ENCODE data around the gene SNX19.

SNX19 gene

DNA sequence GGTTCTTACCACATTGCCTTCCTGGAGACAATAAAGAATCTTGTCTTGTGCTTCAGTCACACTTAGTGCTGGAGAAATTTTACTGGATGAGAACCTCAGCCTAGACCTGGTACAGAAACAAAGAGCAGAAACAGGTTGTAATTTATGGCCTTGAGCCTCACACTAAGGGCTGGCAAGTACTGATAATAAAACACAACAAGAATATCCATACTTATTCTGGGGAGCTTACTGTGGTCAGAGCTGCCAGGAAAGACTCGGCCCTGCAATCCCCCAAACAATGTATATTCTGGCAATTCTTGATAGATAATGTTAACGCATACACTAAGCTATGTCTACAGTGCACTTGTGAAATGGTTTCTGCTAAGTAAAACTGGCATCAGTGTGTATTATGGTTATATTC lies 9.7 kb downstream of the SNX19 start:
- FAIRE-seq: no peak
- DNase-seq (ENCODE audit: low spot score): no peak

DNA sequence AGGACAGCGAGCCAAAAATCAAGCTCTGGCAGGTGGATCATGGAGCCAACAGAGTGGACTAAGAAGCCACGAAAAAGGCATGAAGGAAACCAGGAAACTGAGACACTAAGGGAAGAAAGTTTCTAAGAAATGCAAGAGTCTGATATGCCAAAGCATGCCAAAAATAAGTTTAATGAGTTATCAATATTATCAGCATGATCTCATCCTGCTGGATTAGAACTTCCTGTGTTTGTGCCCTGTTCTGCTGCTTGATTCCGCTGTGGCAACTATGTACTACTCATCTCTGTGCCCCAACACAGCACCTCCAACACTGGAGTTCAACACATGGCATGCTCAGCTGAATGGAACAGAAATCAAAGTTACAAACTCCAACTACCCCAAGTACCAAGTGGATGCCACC lies 10.8 kb downstream of the SNX19 start:
- DNase-seq (ENCODE audit: low spot score) (no peak), FAIRE-seq (no peak)

DNA sequence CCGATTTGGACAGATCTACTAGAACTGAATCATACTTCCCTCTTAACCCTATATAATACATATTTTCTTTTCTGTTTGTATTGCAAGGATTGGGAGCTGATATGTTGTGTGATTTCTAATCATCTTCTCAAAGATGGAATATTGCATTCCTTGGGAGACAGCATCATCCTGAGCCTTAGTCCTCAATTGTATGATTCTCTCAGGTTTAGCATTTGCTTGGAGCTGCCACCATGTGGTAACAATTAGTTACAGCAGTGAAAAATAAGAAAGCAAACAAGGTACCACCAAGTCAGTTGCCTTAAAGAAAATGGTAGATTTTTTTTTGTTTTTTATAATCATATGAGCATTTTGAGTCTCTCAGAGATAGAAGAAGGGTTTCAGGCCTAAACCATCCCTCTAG lies 11.9 kb downstream of the SNX19 start:
- DNase-seq (ENCODE audit: low spot score) (peak; percentile 18), FAIRE-seq (no peak)

DNA sequence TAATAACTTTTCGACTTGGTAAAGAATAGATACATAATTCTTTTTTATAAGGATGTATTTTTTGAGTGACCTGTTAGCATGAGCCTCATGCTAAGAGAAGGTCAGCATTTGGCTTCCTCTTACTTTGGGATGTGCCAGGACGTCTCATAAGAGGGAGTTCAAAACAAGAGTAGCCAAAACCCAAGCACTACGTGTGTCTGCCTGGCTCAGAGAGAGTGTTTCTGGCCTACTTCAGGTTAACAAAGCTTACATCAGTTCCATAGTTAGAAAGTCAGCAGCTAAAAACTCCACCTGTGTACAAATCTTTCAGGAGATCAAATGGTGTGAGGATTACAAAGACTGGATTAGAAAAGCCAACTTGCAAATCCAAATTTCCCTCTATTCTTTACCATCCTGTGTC lies 13.9 kb downstream of the SNX19 start:
- FAIRE-seq (no peak), DNase-seq (ENCODE audit: low spot score) (no peak)

DNA sequence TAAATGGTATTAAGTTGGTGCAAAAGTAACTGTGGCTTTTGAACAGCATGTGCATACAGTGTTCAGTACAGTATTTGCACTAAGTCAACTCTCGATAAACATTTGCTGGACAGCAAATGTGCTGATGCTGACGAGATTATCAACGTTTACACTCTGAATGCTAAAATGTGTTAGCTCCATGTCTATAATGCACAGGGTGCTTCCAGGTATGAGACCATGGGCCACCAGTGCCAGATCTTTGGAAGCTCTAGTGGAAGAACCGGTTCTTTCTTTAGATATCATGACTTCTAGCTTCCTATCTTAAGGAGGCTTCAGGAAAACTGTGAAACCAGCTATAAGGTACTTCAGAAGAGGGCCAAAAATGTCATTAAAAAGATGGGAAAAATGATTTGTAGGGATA lies 17.2 kb downstream of the SNX19 start:
- FAIRE-seq: no peak
- DNase-seq (ENCODE audit: low spot score): no peak

DNA sequence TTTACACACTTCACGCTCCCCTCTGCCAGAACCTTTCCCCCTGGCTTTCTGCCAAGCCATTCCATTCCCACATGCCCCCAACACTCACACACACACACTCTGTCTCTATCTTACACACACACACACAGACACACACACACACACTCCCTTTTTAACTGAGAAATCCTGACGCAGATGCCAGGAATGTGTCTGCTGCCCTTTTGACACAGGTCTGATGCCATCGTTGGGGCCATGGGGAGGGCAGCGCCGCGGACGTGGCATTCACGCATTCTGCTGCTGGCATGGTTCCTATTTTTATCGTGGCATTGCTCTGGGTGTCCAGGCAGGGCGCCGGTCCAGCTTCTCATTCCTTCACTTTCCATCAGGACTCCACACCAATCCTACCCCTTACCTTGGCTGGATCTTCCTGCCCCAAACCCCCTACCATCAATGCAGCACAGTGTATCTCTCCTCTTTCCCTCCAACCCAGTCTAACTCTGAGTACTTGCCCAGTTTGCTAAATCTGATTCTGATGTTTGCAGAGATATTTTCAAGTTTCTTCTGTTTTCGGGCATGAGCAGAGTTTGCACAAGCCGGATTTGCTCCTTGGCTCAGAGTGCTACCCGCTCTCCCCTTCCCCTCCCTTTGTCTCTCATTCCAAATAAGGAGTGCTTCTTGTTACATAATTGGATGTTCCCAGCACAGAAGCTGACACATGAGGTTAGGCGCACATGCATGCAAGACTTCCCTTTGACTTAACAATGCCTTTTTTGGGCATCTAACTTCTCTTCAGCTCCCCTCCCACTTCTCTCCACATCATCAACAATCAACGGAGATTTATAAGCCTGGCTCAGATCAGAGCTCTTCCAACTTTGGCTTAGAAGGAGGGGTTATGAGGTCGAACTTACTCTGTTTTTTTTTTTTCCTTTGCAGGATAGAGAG lies 18.8 kb downstream of the SNX19 start:
- DNase-seq (ENCODE audit: low spot score) (peak; percentile 68), FAIRE-seq (peak; percentile 30)

DNA sequence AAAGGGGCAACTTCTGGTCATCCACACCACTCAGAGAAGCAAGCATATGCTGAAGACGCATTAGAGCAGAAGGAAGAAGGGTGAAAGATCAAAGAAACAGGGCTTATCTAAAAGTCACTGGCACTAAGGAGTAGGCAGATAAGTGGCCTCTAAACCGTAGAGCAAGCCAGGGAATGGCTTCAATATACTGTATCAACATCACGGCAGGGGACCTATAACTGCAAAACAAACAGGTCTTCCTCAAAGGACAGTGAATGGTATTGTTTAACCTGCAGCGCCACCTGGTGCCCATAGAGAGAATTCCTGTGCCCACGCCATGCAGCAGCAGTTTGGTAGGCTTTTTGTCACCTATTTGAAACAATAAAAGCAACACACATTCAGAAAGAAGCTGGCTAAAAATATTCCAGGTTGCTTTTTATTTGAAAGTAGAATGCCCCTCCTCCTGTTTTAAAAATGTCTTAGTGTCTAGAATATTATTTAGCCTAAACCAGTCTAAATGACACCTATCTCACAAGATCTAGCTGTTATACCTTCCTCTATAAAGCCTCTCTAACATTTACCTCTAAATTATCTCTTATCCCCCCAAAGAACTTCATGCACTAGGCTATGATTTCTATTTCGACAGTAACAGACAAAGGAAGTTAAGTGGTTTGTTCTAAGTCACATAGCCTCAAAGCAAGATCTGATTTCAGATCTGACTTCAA lies 21.8 kb downstream of the SNX19 start:
- no peak for FAIRE-seq
- peak; percentile 44 for DNase-seq (ENCODE audit: low spot score)

DNA sequence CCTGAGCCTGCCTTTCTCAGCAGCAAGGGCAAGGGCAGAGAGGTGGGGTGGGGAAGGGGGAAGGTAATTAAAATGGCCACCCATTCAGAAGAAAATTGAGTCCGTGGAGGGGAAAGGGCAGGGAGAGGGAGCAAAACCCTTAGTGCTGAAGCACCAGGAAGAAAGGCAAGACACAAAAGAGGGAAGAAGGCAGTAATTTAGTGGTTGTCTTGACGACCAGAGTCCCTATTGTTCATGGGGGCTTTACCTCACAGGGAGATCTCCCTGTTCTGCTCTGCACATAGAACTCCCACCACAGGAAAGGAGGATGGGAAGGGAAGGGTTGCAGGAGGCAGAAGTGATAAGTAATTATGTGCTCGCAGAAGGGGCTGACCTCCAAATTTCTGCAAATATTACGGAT lies 23.4 kb downstream of the SNX19 start:
- DNase-seq (ENCODE audit: low spot score): no peak
- FAIRE-seq: no peak

DNA sequence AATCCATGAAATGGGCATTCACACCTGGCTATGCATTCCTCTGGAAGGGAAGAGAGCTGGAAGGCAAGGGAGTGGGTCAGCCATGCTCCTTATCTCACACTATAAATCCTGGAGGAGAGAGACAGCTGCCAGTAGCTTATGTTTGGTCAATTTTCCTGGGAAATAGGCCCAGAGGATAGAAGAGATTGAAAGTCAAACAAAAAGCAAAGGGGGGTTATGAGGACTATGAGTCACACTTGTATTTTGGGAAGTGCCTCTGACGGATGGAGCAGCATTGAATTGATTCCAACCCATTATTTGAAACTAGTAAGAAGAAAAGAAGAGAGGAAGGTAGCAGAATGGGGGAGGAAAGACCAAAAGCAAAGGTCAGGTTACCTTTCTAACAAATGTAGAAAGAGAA lies 25.0 kb downstream of the SNX19 start:
- no peak for FAIRE-seq
- DNase-seq (ENCODE audit: low spot score): no peak

DNA sequence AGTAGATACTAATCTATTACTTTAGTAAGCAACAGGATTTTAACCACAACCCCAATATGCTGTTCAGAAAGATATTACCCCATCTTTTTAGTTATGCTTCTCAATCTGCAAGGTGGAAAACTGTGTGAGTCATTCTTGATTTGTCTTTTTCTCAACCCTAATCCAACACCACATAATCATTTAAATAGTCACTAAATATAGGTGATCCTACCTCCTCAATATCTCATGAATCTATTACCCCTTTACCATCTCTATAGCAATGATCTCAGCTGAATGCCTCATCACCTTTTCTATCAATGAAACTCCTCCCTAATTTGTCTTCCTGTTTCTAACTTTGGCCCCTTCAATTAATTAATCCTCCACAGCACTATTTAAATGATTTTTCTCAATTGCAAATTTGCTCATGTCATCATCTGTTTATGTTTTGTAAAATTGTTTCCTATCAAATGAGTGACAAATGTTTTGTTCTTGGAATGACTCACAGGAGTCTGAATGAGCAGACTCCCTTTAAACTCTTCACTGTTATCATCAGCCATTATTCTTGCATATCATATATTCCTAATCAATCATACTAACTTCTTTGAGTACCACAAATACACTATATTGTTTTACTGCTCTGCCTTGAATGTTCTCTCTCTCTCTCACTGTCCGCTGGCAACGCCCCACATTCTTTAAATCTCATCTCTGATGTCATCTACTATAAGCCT lies 26.1 kb downstream of the SNX19 start:
- DNase-seq (ENCODE audit: low spot score): no peak
- FAIRE-seq: no peak

DNA sequence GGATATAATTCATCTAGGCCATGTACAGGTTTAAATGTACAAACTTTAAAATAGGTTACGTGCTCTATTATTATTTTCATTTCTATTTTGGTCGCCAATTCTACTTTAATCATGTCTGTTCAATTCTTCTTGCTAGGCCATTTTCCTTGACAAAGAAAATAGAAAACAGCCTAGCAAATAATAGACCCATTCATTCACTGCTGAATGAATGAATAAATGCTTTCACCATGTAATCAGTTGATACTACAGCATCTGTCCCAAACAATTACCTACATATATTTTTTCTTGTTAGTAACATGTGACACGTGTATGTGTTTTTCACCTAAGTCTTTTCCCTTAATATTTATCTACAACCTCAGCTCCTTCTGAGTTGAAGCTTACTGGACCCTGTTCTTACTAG lies 27.5 kb downstream of the SNX19 start:
- DNase-seq (ENCODE audit: low spot score) (no peak), FAIRE-seq (no peak)

DNA sequence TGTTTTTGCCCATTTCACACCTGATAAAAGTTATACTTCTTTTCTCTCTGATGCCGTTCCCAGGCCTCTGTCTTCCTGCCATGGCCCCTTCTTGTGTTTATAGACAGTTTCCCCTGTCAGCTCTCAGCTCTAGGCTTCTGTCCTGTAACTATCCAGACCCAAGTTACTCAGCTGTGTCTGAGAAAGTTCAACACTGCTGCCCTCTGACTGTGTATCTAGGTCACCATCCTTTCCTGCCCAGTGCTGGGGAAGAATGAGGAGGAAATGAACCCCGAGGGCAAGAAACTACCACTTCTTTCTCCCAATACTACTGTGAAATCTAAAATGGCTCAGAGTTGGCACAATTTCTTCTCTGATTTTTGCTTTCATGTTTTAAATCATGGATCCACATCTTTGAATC lies 29.6 kb downstream of the SNX19 start:
- no peak for FAIRE-seq
- DNase-seq (ENCODE audit: low spot score): no peak

DNA sequence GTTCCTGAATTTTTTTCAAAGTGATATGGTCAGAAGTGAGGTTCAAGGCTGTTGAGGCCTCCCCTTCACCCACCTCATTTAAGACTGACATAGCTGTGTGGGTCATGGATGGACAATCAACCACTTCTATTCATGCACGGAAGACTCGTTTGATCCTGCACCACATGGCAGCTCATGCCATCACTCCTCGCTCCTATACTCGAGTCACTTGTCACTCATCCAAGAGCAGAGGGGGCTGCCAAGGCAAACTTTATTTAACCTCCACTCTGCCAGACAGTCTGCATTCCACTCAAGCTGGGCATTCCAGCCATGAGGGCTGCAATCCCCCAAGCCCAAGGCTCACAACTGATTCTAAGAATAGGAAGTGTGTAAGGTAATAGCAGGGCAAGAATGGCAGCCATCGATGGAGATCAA lies 34.1 kb downstream of the SNX19 start:
- DNase-seq (ENCODE audit: low spot score): no peak
- FAIRE-seq: no peak

DNA sequence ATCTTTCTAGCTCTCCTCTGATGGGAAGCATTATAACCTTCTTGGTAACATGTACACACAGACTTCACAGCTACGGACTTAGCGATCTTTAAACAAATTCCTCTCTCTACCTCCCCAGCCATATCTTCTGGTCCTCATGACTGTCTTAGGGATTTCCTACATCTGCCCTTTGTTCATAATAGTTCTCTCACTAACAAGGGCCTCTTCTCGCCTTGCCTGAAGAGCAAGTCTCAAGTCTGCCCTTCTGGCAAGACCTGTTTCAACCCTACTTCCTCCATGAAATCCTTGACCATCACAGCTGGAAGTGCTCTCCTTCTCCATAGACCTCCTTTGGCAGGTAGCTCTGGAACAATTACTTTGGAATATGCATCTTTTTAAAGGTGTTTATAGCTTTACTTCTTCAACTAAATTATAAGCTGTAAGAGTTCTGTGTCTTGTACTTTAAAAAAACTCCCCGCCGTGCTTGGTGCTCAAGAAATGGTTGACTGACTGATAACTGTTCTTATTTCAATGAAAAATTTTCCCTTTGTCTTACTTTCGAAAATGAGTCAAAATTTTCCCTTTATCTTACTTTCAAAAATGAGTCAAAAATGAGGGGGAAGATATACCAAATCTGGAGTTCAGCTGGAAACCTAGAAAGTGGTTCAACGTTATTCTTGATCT lies 34.7 kb downstream of the SNX19 start:
- DNase-seq (ENCODE audit: low spot score): no peak
- no peak for FAIRE-seq

DNA sequence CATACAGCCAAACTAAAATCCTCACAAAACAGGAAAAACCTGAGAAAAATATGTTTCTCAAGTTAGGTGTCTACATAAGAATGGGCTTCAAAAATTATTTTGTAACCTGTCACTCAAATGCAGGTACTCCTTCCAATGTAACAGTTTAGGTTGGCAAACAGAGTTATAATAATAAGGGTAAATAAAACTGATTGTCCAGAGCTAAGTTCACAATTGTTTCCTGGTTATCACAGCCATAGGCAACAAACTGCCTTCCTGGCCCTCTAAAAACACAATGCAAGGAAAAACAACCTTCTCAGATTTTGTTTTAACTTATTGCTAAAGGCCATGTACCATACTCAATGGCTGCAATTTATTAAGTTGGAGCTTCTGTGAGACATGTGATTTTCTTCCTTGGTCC lies 36.4 kb downstream of the SNX19 start:
- DNase-seq (ENCODE audit: low spot score): no peak
- FAIRE-seq: no peak

DNA sequence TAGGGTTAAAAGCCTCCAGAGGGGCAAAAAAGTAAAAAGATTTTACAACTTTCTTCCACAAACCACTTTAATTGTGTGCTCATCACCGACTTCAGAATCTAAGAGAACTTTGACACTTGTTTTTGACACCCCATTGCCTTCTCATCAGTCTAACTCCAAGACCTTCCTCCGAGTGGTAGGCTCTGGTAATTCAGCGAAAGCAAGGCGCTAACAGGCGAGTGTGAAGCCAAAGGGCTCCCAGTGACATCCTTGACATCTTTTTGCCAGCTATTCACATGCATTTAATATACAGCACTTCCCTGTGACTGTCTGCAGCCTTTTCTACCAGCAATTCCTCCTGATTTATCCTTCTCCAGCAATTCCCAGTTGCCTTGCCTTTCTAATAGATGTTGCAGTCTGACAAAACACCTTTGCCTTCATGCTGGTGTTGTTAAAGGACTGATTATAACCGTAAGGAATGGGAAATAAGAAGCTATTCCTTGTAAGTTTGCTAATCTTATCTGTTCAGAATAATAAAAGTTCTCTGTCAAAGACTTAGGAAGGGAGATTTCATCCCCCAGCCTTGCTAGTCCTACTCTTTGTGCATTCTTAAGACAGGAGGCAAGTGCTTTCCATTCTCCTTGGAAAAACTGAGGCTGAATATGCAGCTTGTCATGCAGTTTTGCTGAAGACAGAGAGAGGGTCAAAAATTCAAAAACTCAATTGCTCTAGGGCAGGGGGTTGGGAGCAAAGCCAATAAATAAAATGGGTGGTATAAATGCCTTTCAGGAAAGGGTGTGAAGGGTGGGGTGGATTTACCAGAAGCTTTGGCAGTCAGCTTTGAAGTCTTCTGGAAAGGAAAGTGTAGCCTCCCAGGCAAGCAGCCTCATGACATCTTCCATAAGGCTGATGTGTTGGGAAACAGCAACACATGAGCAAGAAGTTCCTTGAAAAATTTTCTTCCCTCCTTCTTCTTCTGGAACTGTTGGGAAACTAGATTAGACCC lies 39.1 kb downstream of the SNX19 start:
- FAIRE-seq (no peak), DNase-seq (ENCODE audit: low spot score) (no peak)

DNA sequence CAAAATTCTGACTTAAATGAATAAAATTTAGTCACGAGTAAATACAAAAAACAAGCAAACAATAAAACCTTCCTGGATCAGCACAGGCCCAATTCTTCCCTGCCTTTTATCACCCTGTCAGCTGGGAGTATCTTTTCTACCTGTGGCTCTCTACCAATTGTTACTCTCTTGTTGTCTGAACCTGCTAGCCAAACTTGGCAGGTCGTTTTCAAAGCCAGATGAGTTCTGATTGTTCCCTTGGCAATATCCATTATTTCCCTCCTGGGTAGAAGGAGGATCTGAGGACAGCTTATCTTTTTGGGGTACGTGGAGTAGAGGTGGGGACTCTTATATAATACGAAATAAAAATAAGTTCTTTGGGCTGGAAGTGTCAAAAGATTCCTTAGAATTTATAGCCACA lies 40.2 kb downstream of the SNX19 start:
- DNase-seq (ENCODE audit: low spot score): no peak
- FAIRE-seq: no peak

DNA sequence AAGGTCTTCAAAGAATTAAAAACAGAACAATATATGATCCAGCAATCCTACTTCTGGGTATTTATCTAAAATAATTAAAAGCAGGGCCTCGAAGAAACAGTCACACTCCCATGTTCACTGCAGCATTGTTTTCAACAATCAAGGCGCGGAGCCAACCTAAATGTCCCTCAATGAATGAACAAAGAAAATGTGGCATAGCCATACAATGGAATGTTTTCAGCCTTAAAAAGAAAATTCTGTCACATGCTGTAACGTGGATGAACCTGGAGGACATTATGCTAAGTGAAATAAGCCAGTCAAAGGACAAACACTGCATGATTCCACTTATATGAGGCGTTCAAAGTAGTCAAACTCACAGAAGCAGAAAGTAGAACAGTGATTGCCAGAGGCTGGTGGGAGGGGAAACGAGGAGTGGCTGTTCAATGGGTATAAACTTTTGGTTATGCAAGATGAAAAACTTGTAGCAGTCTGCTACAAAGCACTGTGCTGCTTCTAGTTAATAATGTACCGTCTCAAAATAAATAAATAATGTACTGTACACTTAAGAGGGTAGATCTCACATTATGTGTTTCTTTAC lies 41.2 kb downstream of the SNX19 start:
- FAIRE-seq (no peak), DNase-seq (ENCODE audit: low spot score) (no peak)

DNA sequence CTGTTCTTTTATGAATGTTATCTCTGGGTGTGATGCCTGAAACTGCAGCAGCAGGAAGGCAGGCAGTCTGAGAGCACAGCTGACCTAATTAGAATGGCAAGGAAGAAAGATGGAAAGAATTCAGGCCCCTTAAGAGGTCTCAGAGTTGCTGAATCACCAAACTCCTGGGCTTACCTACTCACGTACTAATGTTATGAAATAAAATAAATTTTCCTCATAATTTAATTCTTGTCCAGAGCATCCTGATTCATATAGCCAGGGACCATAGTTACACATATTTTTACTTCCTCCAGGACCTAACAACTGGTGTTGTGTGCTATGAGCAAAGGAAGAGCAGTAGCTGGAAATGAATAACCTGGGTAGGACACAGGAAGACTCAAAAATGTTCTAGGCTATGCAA lies 41.9 kb downstream of the SNX19 start:
- DNase-seq (ENCODE audit: low spot score): no peak

DNA sequence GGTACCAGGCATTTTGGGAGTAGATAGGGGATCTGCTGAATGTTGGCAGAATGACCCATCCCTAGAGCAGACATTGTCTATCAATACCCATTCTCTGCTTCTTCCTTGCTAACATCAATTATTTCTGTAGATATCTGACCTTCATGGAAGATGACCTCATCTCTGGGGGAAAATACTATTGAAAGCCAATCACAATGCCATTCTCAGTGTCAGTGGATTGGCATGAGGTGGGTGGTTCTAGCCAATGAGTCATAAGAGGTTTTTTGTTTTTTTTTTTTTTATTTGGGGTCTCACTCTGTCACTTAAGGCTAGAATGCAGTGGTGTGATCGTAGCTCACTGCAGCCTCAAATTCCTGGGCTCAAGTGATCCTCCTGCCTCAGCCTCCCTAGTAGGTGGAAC lies 42.5 kb downstream of the SNX19 start:
- FAIRE-seq: no peak
- DNase-seq (ENCODE audit: low spot score): peak; percentile 48

More for the DNA sequence above, 41.9 kb downstream of the SNX19 start:
- no peak for FAIRE-seq

Data from urothelium cell line (cell line).